Measurements from ENCODE around the gene ZNF775. TPM values are rescaled to one million over a fixed set of nuclear protein-coding genes. Genes with fewer than 3 reads are reported as not detected.

Gene ZNF775
- total and polyA plus RNA-seq, 2 of the 13 experiments (the other 11 are each of a cell fraction or from before 2014, with no cell fraction given) = 3.1 to 3.2 TPM

GRCh38 chr7:150415161-150416153, 36.3 kb downstream of the ZNF775 start (continued):
- TF ChIP-seq ZNF318 (CRISPR knock-in tag; IDR thresholded peaks at IDR 0.05) = no peak
- no peak for TF ChIP-seq ZFAT (CRISPR knock-in tag; conservative IDR thresholded peaks at IDR 0.05)
- no peak for TF ChIP-seq FOXM1 (CRISPR knock-in tag; IDR thresholded peaks at IDR 0.05)
- no peak for TF ChIP-seq ZSCAN31 (CRISPR knock-in tag; IDR thresholded peaks at IDR 0.05; ENCODE audit: low read depth)
- no peak for TF ChIP-seq PCBP2 (optimal IDR thresholded peaks at IDR 0.05; ENCODE audit: low read depth, low read length, poor library complexity, severe bottlenecking)
- TF ChIP-seq JUNB (CRISPR knock-in tag; IDR thresholded peaks at IDR 0.05; ENCODE audit: borderline replicate concordance) = no peak
- TF ChIP-seq, protein P1, sequence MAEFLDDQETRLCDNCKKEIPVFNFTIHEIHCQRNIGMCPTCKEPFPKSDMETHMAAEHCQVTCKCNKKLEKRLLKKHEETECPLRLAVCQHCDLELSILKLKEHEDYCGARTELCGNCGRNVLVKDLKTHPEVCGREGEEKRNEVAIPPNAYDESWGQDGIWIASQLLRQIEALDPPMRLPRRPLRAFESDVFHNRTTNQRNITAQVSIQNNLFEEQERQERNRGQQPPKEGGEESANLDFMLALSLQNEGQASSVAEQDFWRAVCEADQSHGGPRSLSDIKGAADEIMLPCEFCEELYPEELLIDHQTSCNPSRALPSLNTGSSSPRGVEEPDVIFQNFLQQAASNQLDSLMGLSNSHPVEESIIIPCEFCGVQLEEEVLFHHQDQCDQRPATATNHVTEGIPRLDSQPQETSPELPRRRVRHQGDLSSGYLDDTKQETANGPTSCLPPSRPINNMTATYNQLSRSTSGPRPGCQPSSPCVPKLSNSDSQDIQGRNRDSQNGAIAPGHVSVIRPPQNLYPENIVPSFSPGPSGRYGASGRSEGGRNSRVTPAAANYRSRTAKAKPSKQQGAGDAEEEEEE (CRISPR knock-in tag; IDR thresholded peaks at IDR 0.05; ENCODE audit: borderline replicate concordance) = no peak
- TF ChIP-seq AHR (CRISPR knock-in tag; IDR thresholded peaks at IDR 0.05) = no peak
- TF ChIP-seq BATF2 (CRISPR knock-in tag; IDR thresholded peaks at IDR 0.05) = no peak
- 0 out of 2 replicates have a peak, but pooled peaks have one; percentile 42 for TF ChIP-seq ZNF878 (CRISPR knock-in tag; IDR thresholded peaks at IDR 0.05)
- peak; percentile 77; the same call in 1 of the 2 replicates for TF ChIP-seq ZNF292 (CRISPR knock-in tag; IDR thresholded peaks at IDR 0.05; ENCODE audit: borderline replicate concordance, low read depth)
- TF ChIP-seq FOXA3 (CRISPR knock-in tag; IDR thresholded peaks at IDR 0.05) = peak; percentile 95
- no peak for TF ChIP-seq NPAS2 (CRISPR knock-in tag; IDR thresholded peaks at IDR 0.05; ENCODE audit: borderline replicate concordance)
- peak; percentile 98 for TF ChIP-seq ESRRA (CRISPR knock-in tag; IDR thresholded peaks at IDR 0.05; ENCODE audit: low read depth)
- no peak for TF ChIP-seq ZNF496 (CRISPR knock-in tag; IDR thresholded peaks at IDR 0.05; ENCODE audit: insufficient replicate concordance)
- TF ChIP-seq SOX13 (IDR thresholded peaks at IDR 0.05) = peak; percentile 62; the same call in 1 of the 2 replicates
- TF ChIP-seq SOX13 (CRISPR knock-in tag; conservative IDR thresholded peaks at IDR 0.05 in 1 of 2, IDR thresholded peaks at IDR 0.05 in 1 of 2) = peak in 1 of 2 experiments; percentile 97; a peak in 2 of 4 replicates
